Activated CD4-positive, alpha-beta T cell treated with anti-CD3 and anti-CD28 coated beads, Interleukin-2, amount 50 U/mL, for 24 hours (primary cell): Measurements from ENCODE around the gene NFX1.

Source experiments
- DNase-seq, 2 donors: peaks; one replicate each; pipeline ENCODE4 v3.0.0-alpha.2; 2020; ENCODE audit warnings: low read depth in 1 of 2, low spot score in 1 of 2

Gene NFX1

GRCh38 chr9:33290247-33291030 lies at the start of gene NFX1:
TSS of gene NFX1 (plus strand) at chr9:33290516. CDS start at chr9:33290573, 57 bp downstream.
- peak; percentile 95 to 98 for DNase-seq

- DNase-seq: no peak
Measured at GRCh38 chr9:33241298-33241697, 49.0 kb upstream of the NFX1 start.

GRCh38 chr9:33242609-33243134 lies 47.6 kb upstream of the NFX1 start:
- no peak for DNase-seq

- no peak for DNase-seq
Measured at GRCh38 chr9:33244137-33244784, 46.1 kb upstream of the NFX1 start.

- no peak for DNase-seq
Measured at GRCh38 chr9:33245341-33245740, 45.0 kb upstream of the NFX1 start.

- no peak for DNase-seq
Measured at GRCh38 chr9:33246269-33246860, 44.0 kb upstream of the NFX1 start.

GRCh38 chr9:33248606-33249005 lies 41.7 kb upstream of the NFX1 start:
- no peak for DNase-seq

- DNase-seq: no peak
Measured at GRCh38 chr9:33249087-33249658, 41.1 kb upstream of the NFX1 start.

- DNase-seq: no peak
Measured at GRCh38 chr9:33249983-33250382, 40.3 kb upstream of the NFX1 start.

GRCh38 chr9:33250458-33250995 lies 39.8 kb upstream of the NFX1 start:
- no peak for DNase-seq

- DNase-seq: no peak
Measured at GRCh38 chr9:33254211-33254610, 36.1 kb upstream of the NFX1 start.

GRCh38 chr9:33255014-33255413 lies 35.3 kb upstream of the NFX1 start:
- no peak for DNase-seq

- no peak for DNase-seq
Measured at GRCh38 chr9:33255471-33255870, 34.8 kb upstream of the NFX1 start.

- DNase-seq: no peak
Measured at GRCh38 chr9:33256236-33256635, 34.1 kb upstream of the NFX1 start.

- DNase-seq: no peak
Measured at GRCh38 chr9:33257276-33257675, 33.0 kb upstream of the NFX1 start.

- DNase-seq: no peak
Measured at GRCh38 chr9:33260372-33260771, 29.9 kb upstream of the NFX1 start.

- DNase-seq: no peak
Measured at GRCh38 chr9:33263131-33264002, 26.9 kb upstream of the NFX1 start.

GRCh38 chr9:33264003-33264472 lies 26.3 kb upstream of the NFX1 start:
- DNase-seq: peak in 1 of 2 donors; percentile 17

- DNase-seq: peak; percentile 99
Measured at GRCh38 chr9:33264473-33265177, 25.7 kb upstream of the NFX1 start, which contains the start of the genes BAG1 and CHMP5. TSS of gene BAG1 (minus strand) at chr9:33264708. TSS of gene CHMP5 (plus strand) at chr9:33265049. CDS start at chr9:33265079, 30 bp downstream.
